Loucy (cell line): ENCODE results near the gene FOXP1.

Experiments used
- H2AFZ ChIP-seq: fragments of 200-600 bp; sonication (generic); 2 replicates; pipeline ENCODE4 v1.6.0; 2016; ENCODE audit warnings: antibody characterized with exemption, mild to moderate bottlenecking, low read length, moderate library complexity
- H3F3A ChIP-seq: fragments of 200-600 bp; 2 replicates; pipeline ENCODE4 v1.6.0; 2016; ENCODE audit warnings: antibody characterized with exemption, low read depth, mild to moderate bottlenecking
- H3K27me3 ChIP-seq: fragments of 200-600 bp; sonication (generic); 2 replicates; pipeline ENCODE4 v1.6.1; 2014; ENCODE audit warnings: low read length, mild to moderate bottlenecking; ENCODE audit not compliant: insufficient read depth, poor library complexity, severe bottlenecking
- H3K36me3 ChIP-seq: fragments of 200-600 bp; sonication (generic); 2 replicates; pipeline ENCODE4 v1.6.1; 2016; ENCODE audit warnings: low read length; ENCODE audit not compliant: insufficient read depth
- H3K4me1 ChIP-seq: fragments of 200-600 bp; sonication (generic); 2 replicates; pipeline ENCODE4 v1.5.1; 2014; ENCODE audit warnings: low read length, mild to moderate bottlenecking; ENCODE audit not compliant: insufficient read depth, poor library complexity, severe bottlenecking
- H3K4me2 ChIP-seq: fragments of 200-600 bp; sonication (generic); 2 replicates; pipeline ENCODE4 v1.6.0; 2014; ENCODE audit warnings: antibody characterized with exemption, low read length, low read depth, mild to moderate bottlenecking; ENCODE audit not compliant: poor library complexity, severe bottlenecking
- H3K4me3 ChIP-seq: fragments of 200-600 bp; sonication (generic); 2 replicates; pipeline ENCODE4 v1.5.1; 2014; ENCODE audit warnings: low read length, mild to moderate bottlenecking, mixed read lengths; ENCODE audit not compliant: poor library complexity, severe bottlenecking
- H3K79me2 ChIP-seq: fragments of 200-600 bp; sonication (generic); 2 replicates; pipeline ENCODE4 v1.6.1; 2014; ENCODE audit warnings: low read length; ENCODE audit not compliant: insufficient read depth
- H3K9ac ChIP-seq: fragments of 200-600 bp; sonication (generic); 2 replicates; pipeline ENCODE4 v1.6.0; 2014; ENCODE audit warnings: mild to moderate bottlenecking, low read depth, low read length, moderate library complexity; ENCODE audit not compliant: poor library complexity, severe bottlenecking
- H3K9me2 ChIP-seq: fragments of 200-600 bp; sonication (generic); replicated peaks from 2 replicates; pipeline ENCODE4 v1.6.1; 2016; ENCODE audit warnings: low read depth, low read length, mixed read lengths
- H3K9me3 ChIP-seq: fragments of 200-600 bp; sonication (generic); 2 replicates; pipeline ENCODE4 v1.6.1; 2014; ENCODE audit warnings: mild to moderate bottlenecking, antibody characterized with exemption, low read length, low read depth; ENCODE audit not compliant: insufficient read depth
- H4K20me1 ChIP-seq: fragments of 200-600 bp; sonication (generic); 2 replicates; pipeline ENCODE4 v1.6.0; 2014; ENCODE audit warnings: antibody characterized with exemption, low read length, mild to moderate bottlenecking; ENCODE audit not compliant: insufficient read depth, poor library complexity, severe bottlenecking
- CTCF ChIP-seq: fragments of 200-600 bp; sonication (generic); conservative IDR thresholded peaks from 2 replicates; pipeline ENCODE4 v1.5.1; 2014; ENCODE audit warnings: mild to moderate bottlenecking, antibody characterized with exemption, low read length
- EZH2phosphoT487 ChIP-seq: fragments of 200-600 bp; IDR thresholded peaks from 2 replicates; pipeline ENCODE4 v1.6.1; 2018; ENCODE audit warnings: antibody characterized with exemption, mild to moderate bottlenecking, moderate library complexity, borderline replicate concordance

FOXP1 gene

DNA sequence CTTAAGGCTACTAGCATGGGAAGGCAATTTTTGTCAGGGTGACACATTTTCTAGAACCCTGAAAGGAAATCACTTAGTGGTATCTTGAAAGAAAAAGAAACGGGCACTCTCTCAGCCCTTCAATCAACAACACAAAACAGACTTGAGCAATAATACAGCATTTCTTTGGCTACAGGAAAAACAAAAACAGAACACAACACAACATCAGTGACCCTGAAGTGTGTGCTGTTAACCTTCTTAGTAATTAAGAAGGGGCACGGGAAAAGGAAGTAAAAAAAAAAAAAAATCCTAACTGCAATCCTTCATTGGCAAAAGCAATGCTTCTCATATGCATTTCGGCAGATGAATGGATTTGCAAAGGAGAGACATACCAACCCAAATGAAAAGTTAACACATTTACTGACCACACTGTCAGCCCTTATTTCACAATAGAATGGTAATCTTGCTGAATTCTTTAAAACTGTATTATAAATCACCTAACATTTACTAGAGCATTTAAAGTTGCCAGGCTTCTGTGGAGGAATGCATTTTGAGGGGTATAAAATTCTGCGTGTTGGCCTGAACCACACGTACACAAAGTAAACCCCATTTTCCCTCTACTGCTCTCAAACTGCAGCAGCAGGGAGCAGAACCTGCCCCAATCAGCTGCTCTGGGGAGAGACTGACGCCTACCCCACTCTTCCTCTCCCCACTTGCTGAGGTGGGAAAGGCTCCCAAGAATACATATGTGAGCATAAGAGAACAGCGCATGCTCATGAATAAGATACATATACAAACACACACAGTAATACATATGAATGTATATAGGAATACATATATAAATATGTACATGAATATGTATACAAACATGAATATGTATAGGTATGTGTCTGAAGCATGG is 198.5 kb downstream of the FOXP1 start:
- no peak overlapping the region for H3K4me2 ChIP-seq
- H3K9me3 ChIP-seq, result no peaks in the 10 kb centered on the region
- no peaks in the 10 kb centered on the region for H3K9me2 ChIP-seq
- H3K36me3 ChIP-seq, result no peaks in the 10 kb centered on the region
- TF ChIP-seq CTCF, result no peak
- peaks cover 50% of the 10 kb centered on the region for H3K79me2 ChIP-seq
- H2AFZ ChIP-seq, result no peak overlapping the region
- no peak overlapping the region for H3K9ac ChIP-seq
- H3K27me3 ChIP-seq, result no peaks in the 10 kb centered on the region
- peaks cover 6% of the 10 kb centered on the region for H3F3A ChIP-seq
- no peak overlapping the region for H3K4me3 ChIP-seq
- H4K20me1 ChIP-seq, result no peaks in the 10 kb centered on the region
- peaks cover 30% of the 10 kb centered on the region for H3K4me1 ChIP-seq

DNA sequence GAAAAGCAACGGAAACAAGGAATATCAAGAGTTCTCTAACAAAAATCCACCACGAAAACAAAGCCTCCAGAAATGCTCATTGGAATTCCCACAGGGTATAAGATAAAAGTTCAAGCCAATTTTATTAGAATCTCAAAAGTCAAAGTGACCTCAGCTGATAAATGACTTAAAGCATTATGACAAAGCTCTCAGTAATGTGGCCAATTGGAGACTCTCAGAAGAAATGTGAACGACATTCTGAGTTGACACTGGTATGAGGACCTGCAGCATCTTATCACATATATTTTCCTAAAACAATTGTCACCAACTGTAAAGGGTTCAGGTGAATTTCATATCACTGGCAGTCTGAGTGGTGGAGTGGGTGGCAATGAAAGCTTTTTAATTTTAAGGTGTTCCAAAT is 199.1 kb downstream of the FOXP1 start:
- Histone ChIP-seq H3K4me3 (no peak overlapping the region), H4K20me1 (no peaks in the 10 kb centered on the region), H3K9ac (no peak overlapping the region), H3K79me2 (peaks cover 50% of the 10 kb centered on the region), H3K27me3 (no peaks in the 10 kb centered on the region), H2AFZ (no peak overlapping the region), H3K9me2 (no peaks in the 10 kb centered on the region), H3K4me1 (peaks cover 24% of the 10 kb centered on the region), H3F3A (peaks cover under 1% of the 10 kb centered on the region; the same call in 1 of the 2 replicates), H3K9me3 (no peaks in the 10 kb centered on the region), H3K4me2 (no peak overlapping the region), H3K36me3 (no peaks in the 10 kb centered on the region)
- TF ChIP-seq EZH2phosphoT487 (no peak), CTCF (no peak)

DNA sequence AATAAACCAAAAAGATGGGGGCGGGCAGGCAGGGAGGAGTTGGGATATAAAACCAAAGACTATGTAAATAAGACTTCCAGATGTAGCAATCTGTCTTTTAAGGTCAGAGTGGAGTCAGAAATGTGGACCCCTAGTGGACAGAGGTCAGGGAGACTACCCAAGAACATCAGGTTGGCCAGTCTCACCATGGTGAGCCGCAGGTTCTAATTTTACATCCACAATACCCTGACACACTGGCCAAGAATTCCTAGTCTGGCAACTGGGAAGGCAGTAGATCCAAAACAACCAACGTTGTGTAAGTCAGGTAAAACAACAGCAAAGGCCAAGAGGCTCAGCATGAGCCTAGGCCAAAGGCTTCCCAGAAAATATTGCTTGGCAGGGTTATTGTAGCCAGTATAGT is 203.4 kb downstream of the FOXP1 start:
- Histone ChIP-seq H3K4me2 (no peak overlapping the region), H3K27me3 (no peaks in the 10 kb centered on the region), H3K9me3 (no peaks in the 10 kb centered on the region), H3K9me2 (no peaks in the 10 kb centered on the region), H3K4me3 (no peak overlapping the region), H3K9ac (no peak overlapping the region), H3F3A (no peaks in the 10 kb centered on the region), H3K4me1 (peaks cover 6% of the 10 kb centered on the region), H2AFZ (no peak overlapping the region), H4K20me1 (no peaks in the 10 kb centered on the region), H3K36me3 (no peaks in the 10 kb centered on the region), H3K79me2 (peaks cover 23% of the 10 kb centered on the region; the same call in 1 of the 2 replicates)
- TF ChIP-seq CTCF, result peak; percentile 60
- no peak for TF ChIP-seq EZH2phosphoT487
